GM12878 (cell line): Measurements from ENCODE around the gene NDUFA11. TPM values are rescaled to one million over a fixed set of nuclear protein-coding genes. Genes with fewer than 3 reads are reported as not detected.

ENCODE experiments used
- ATAC-seq: fragments of 200-7000 bp; cut with Tn5 transposase; 3 replicates; pipeline ENCODE4 v1.9.1; 2020; ENCODE audit warnings: mild to moderate bottlenecking, moderate library complexity
- BruUV-seq: library from RNA; stranded (reverse); fragments of 400-500 nt; replicated peaks from 2 replicates; lab custom pipeline; 2021; lab: Mats Ljungman, UMichigan
- CTCF ChIA-PET: fragments of 300-600 bp; sonication (Branson Sonifier 250); formaldehyde crosslinking; extraction: SDS; loops from one replicate; lab custom pipeline; 2021; ENCODE audit warnings: inconsistent platforms; lab: Yijun Ruan, JAX
- POLR2A ChIA-PET: fragments of 350-600 bp; formaldehyde crosslinking; extraction: SDS; loops from one replicate; lab custom pipeline; 2021; ENCODE audit warnings: inconsistent platforms; lab: Charles Lee
- RAD21 ChIA-PET: fragments of 300-600 bp; sonication (Branson Sonifier 250); formaldehyde crosslinking; loops from one replicate; lab custom pipeline; 2023; ENCODE audit warnings: antibody characterized with exemption; ENCODE audit not compliant: unreplicated experiment; lab: Charles Lee
- SMC1A ChIA-PET: fragments of 300-600 bp; sonication (Branson Sonifier 250); formaldehyde crosslinking; loops from one replicate; lab custom pipeline; 2023; ENCODE audit not compliant: unreplicated experiment, uncharacterized antibody; lab: Charles Lee
- DNase-seq: peaks from one replicate; pipeline ENCODE4 v3.0.0-alpha.2; 2011; ENCODE audit warnings: low read depth, low spot score
- FAIRE-seq: peaks from 3 replicates; lab custom pipeline; 2011; peaks lifted over from hg19 to GRCh38; lab: Jason Lieb, UNC
- H2AFZ ChIP-seq: 2 replicates; pipeline ENCODE4 v1.6.0; 2011; ENCODE audit warnings: low read depth, low read length, control low read depth; ENCODE audit not compliant: control insufficient read depth
- H3K27ac ChIP-seq: 2 replicates; pipeline ENCODE4 v1.5.1; 2011; ENCODE audit warnings: control low read depth; ENCODE audit not compliant: control insufficient read depth, insufficient read depth
- H3K27me3 ChIP-seq, 2 experiments: replicated peaks in 1 of 2; 2 replicates each; pipeline versions ENCODE4 v1.6.0 to v1.6.1; 2011; ENCODE audit warnings: low read length in 1 of 2; ENCODE audit not compliant: control insufficient read depth in 2 of 2, insufficient read depth in 2 of 2
- H3K36me3 ChIP-seq, 2 experiments: 2 replicates each; pipeline ENCODE4 v1.5.1; 2011; ENCODE audit warnings: low read length in 1 of 2; ENCODE audit not compliant: control insufficient read depth in 2 of 2, insufficient read depth in 2 of 2
- H3K4me1 ChIP-seq: 2 replicates; pipeline ENCODE4 v1.6.1; 2011; ENCODE audit warnings: mild to moderate bottlenecking, low read length, moderate library complexity, mixed read lengths; ENCODE audit not compliant: control insufficient read depth, insufficient read depth
- H3K4me2 ChIP-seq: 2 replicates; pipeline ENCODE4 v1.6.0; 2011; ENCODE audit warnings: control low read depth; ENCODE audit not compliant: control insufficient read depth, insufficient read depth
- H3K4me3 ChIP-seq: fragments of 200-600 bp; sonication (generic); 2 replicates; pipeline ENCODE4 v1.5.1; 2016
- H3K79me2 ChIP-seq: 2 replicates; pipeline ENCODE4 v1.6.0; 2011; ENCODE audit warnings: low read length; ENCODE audit not compliant: control insufficient read depth, insufficient read depth
- H3K9ac ChIP-seq: 2 replicates; pipeline ENCODE4 v1.8.0; 2011; ENCODE audit warnings: low read length, control low read depth, mixed read lengths; ENCODE audit not compliant: control insufficient read depth, insufficient read depth
- H3K9me3 ChIP-seq: replicated peaks from 3 replicates; pipeline ENCODE4 v1.5.1; 2011; ENCODE audit warnings: mild to moderate bottlenecking, low read length; ENCODE audit not compliant: control insufficient read depth, insufficient read depth
- H4K20me1 ChIP-seq: 2 replicates; pipeline ENCODE4 v1.6.0; 2011; ENCODE audit not compliant: control insufficient read depth, insufficient read depth
- E2F8 ChIP-seq: fragments of 450-650 bp; IDR thresholded peaks from 2 replicates; pipeline ENCODE4 v1.6.1; 2018; ENCODE audit warnings: mild to moderate bottlenecking, low read depth, moderate library complexity; ENCODE audit not compliant: partially characterized antibody
- ETV6 ChIP-seq, 2 experiments: fragments of 450-650 bp in 1 of 2; IDR thresholded peaks in 1 of 2; conservative IDR thresholded peaks in 1 of 2; 2 replicates each; pipeline ENCODE4 v1.6.1; 2014; ENCODE audit warnings: antibody characterized with exemption in 1 of 2, borderline replicate concordance in 1 of 2, low read depth in 1 of 2, mild to moderate bottlenecking in 1 of 2, moderate library complexity in 1 of 2
- IRF5 ChIP-seq: fragments of 450-650 bp; IDR thresholded peaks from 2 replicates; pipeline ENCODE4 v1.6.1; 2017; ENCODE audit warnings: borderline replicate concordance
- MTA2 ChIP-seq: fragments of 450-650 bp; IDR thresholded peaks from 2 replicates; pipeline ENCODE4 v1.6.1; 2016; ENCODE audit warnings: low read depth, mild to moderate bottlenecking, moderate library complexity
- MYB ChIP-seq: fragments of 150-350 bp; IDR thresholded peaks from 2 replicates; pipeline ENCODE4 v1.6.1; 2014; ENCODE audit warnings: mild to moderate bottlenecking, low read depth, low read length, borderline replicate concordance
- NR2C1 ChIP-seq: fragments of 450-650 bp; IDR thresholded peaks from 2 replicates; pipeline ENCODE4 v1.6.1; 2017; ENCODE audit warnings: antibody characterized with exemption, mild to moderate bottlenecking, moderate library complexity
- NRF1 ChIP-seq: conservative IDR thresholded peaks from 2 replicates; pipeline ENCODE4 v1.6.1; 2011; ENCODE audit warnings: mild to moderate bottlenecking, low read depth, low read length, improper control_type of control experiment
- PAX8 ChIP-seq: fragments of 450-650 bp; IDR thresholded peaks from 2 replicates; pipeline ENCODE4 v1.6.1; 2017; ENCODE audit warnings: mild to moderate bottlenecking, moderate library complexity
- RAD51 ChIP-seq: fragments of 450-650 bp; IDR thresholded peaks from 2 replicates; pipeline ENCODE4 v1.6.1; 2016; ENCODE audit warnings: moderate library complexity, mild to moderate bottlenecking, inconsistent platforms
- SMAD5 ChIP-seq: IDR thresholded peaks from 2 replicates; pipeline ENCODE4 v1.6.1; 2016; ENCODE audit warnings: antibody characterized with exemption, low read depth
- STAT1 ChIP-seq: fragments of 450-650 bp; conservative IDR thresholded peaks from 2 replicates; pipeline ENCODE4 v1.6.1; 2014; ENCODE audit warnings: antibody characterized with exemption, mild to moderate bottlenecking
- WGBS: methylation state at CpG from one replicate; pipeline ENCODE4 v1.1.6; 2016; ENCODE audit warnings: low lambda C conversion rate; ENCODE audit not compliant: insufficient replicate concordance, insufficient coverage; ENCODE audit errors: missing lambda C conversion rate; 5-methylcytosine and 5-hydroxymethylcytosine counted together
- in situ Hi-C: fragments of 300-500 bp; cut with MboI; formaldehyde crosslinking; loops from 9 replicates; pipeline ENCODE4 v1.14.3; 2018; ENCODE audit warnings: mixed read lengths
- intact Hi-C: fragments of 100-400 bp; cut with micrococcal nuclease; formaldehyde crosslinking; loops from one replicate; pipeline ENCODE4 v1.14.2; 2022; ENCODE audit not compliant: unreplicated experiment
- polyA plus RNA-seq, 11 experiments: library from polyadenylated mRNA; depleted of rRNA in 4 of 11; unstranded in 6 of 11; stranded (reverse) in 5 of 11; fragments of >200 nt; fragmentation: Nextera tagmentation in 4 of 11; fragmentation: Illumina TruSeq in 1 of 11; extraction: Ambion mirVana in 4 of 11; extraction: Trizol in 1 of 11; gene quantifications; 1 replicate in 1 of 11; 2 replicates in 10 of 11; pipeline versions ENCODE4 v1.2.1 to v1.2.3, GENCODE V29; 2011 to 2016; ENCODE audit warnings: inconsistent platforms in 2 of 11, missing spikeins in 2 of 11, low read depth in 1 of 11
- total RNA-seq, 4 experiments: library from RNA; depleted of rRNA in 3 of 4; stranded (reverse); fragments of >200 nt in 3 of 4; fragmentation: Illumina TruSeq in 1 of 4; extraction: Trizol in 1 of 4; gene quantifications; 2 replicates each; pipeline versions ENCODE4 v1.2.1 to v1.2.3, GENCODE V29; 2013 to 2021

NDUFA11 gene
- total and polyA plus RNA-seq, 10 of the 15 experiments (the other 5 are each of a cell fraction or from before 2014, with no cell fraction given): 108 to 600 (median 289) TPM

- TF ChIP-seq RAD51: no peak
- no peak for TF ChIP-seq STAT1
- TF ChIP-seq PAX8: no peak
- no peak for TF ChIP-seq NRF1
- TF ChIP-seq SMAD5: no peak
- TF ChIP-seq NR2C1: no peak
- no peak for TF ChIP-seq IRF5
- TF ChIP-seq MTA2: no peak
- no peak for TF ChIP-seq MYB
- TF ChIP-seq E2F8: no peak
- TF ChIP-seq ETV6 (conservative IDR thresholded peaks at IDR 0.05 in 1 of 2, IDR thresholded peaks at IDR 0.05 in 1 of 2; ENCODE audit: borderline replicate concordance in 1 of 2, low read depth in 1 of 2): no peak
- no peaks in the 10 kb centered on the region for H3K27me3 ChIP-seq
- 99% methylated on average over 12 of the region's 12 CpGs for WGBS
- no peak for ATAC-seq
- no peak overlapping the region for H3K9ac ChIP-seq
- no peak overlapping the region for H3K4me2 ChIP-seq
- ChIA-PET SMC1A (no interaction called here), CTCF (no interaction called here), POLR2A (no interaction called here), RAD21 (no interaction called here)
- no peak overlapping the region for H2AFZ ChIP-seq
- H3K4me1 ChIP-seq: peaks cover under 1% of the 10 kb centered on the region; the same call in 1 of the 2 replicates
- no peaks in the 10 kb centered on the region for H3K79me2 ChIP-seq
- no peak for DNase-seq
- H3K36me3 ChIP-seq: peaks cover 22 to 58% of the 10 kb centered on the region in 2 experiments
- BruUV-seq: no TSS peak
- no peak for FAIRE-seq
- H4K20me1 ChIP-seq: no peaks in the 10 kb centered on the region
- no peak overlapping the region for H3K4me3 ChIP-seq
- H3K27ac ChIP-seq: no peak overlapping the region
- intact Hi-C loops (no loop called here), in situ Hi-C loops (no loop called here)
- no peaks in the 10 kb centered on the region for H3K9me3 ChIP-seq
These were observed 18.6 kb upstream of the NDUFA11 start for GRCh38 chr19:5922161-5922545.
